GM13977 (cell line): ENCODE results near the gene SMARCC1.
"Not testable (repeated sequence)": the region's sequence is repeated elsewhere in the genome, so short reads cannot be mapped to it uniquely, and the experiment has no call there.

Source experiments
- DNase-seq: peaks from one replicate; pipeline ENCODE4 v3.0.0; 2012; ENCODE audit warnings: low spot score
- in situ Hi-C: fragments of 300-500 bp; cut with MboI; formaldehyde crosslinking; loops from one replicate; pipeline ENCODE4 v1.12.0; 2022; ENCODE audit warnings: low sequenced_read_pairs, low pct_unique_long_range_greater_than_20kb, mixed read lengths, inconsistent platforms; ENCODE audit not compliant: unreplicated experiment
- TF ChIP-seq, protein P1 (sequence below): IDR thresholded peaks from 2 replicates; pipeline ENCODE4 v1.5.1; 2012; ENCODE audit warnings: mild to moderate bottlenecking, control low read depth; ENCODE audit not compliant: insufficient read depth; ENCODE audit errors: extremely low read depth, missing control alignments

Gene SMARCC1

DNA sequence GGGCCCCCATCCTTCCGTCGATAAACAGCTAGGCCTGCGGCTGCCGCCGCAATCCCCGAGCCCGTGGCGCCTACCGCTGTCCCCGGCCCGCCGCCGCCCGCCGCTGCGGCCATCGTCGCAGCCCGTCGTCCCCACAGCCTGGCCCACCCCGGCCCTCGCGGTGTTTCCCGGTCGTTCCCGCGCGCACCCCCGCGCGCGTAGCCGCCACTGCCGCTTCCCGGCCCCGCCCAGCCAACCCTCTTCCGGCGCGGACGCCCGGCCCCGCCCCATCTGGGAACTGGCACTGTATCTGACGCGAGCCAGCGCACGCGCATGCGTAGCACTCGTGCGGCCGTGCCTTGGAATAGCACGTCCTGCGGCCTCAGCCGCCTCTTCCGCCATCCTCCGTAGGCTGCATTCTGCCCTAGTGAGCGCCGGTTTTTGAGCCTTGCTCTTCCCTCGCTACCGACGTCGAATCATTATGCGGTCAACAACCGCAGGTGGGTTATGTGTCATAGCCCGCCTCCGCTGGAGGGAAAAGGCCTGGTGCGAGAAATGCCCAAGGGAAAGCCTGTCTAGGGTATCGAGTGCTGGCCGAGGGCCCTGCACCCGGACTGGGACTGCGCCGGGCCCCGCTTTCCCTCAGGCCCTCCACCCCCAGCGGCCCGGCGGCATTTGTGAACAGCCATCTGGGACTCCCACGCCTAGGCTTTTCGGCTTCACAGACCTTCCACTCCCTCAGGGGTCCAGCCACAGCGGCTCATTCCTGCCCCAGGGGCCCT lies at the start of gene SMARCC1:
Gene SMARCC1, minus strand, starts transcription at position 209 of the 761 bp plus-strand sequence. Its CDS starts 96 bp downstream, at position 113.
- in situ Hi-C loops: loop anchor here (25.0 kb wide), 1 partner anchor 370 kb away; no protein-coding TSS in a partner anchor
- TF ChIP-seq, protein P1, sequence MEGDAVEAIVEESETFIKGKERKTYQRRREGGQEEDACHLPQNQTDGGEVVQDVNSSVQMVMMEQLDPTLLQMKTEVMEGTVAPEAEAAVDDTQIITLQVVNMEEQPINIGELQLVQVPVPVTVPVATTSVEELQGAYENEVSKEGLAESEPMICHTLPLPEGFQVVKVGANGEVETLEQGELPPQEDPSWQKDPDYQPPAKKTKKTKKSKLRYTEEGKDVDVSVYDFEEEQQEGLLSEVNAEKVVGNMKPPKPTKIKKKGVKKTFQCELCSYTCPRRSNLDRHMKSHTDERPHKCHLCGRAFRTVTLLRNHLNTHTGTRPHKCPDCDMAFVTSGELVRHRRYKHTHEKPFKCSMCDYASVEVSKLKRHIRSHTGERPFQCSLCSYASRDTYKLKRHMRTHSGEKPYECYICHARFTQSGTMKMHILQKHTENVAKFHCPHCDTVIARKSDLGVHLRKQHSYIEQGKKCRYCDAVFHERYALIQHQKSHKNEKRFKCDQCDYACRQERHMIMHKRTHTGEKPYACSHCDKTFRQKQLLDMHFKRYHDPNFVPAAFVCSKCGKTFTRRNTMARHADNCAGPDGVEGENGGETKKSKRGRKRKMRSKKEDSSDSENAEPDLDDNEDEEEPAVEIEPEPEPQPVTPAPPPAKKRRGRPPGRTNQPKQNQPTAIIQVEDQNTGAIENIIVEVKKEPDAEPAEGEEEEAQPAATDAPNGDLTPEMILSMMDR: no peak
- peak; percentile 97 for DNase-seq

DNA sequence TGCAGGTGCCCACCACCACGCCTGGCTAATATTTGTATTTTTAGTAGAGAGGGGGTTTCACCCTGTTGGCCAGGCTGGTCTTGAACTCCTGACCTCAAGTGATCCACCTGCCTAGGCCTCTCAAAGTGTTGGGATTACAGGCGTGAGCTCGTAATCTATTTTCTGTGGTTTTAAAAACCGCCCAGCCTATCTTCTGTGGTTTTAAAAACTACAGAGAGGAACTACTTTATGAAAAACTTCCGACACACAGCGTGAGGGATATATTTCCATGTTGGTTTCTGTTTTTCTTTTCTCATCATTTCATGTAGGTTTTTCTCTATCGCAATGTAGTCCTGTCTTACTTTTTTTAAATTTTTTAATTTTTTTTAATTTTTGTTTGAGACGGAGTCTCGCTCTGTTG lies 47.8 kb upstream of the SMARCC1 start:
- DNase-seq, in situ Hi-C loops: not testable (repeated sequence)

DNA sequence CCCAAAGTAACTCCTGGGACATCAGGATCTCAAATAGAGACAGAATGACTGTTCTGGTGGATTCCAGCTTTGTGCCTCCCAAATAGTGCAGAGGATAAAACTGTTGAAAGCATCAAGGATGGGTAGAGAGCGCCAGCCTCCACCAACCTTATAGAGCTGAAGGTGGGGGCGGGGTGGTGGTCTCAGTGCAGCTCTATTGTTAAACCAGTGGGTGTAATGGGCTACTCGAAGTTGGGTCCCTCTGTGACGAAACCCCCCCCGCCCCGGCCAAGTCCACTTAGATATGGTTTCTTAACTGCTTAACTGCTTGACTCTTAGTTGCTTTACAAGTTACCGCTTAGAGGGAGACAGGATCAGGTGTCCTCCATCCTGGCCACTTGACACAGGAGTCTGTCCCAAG lies 43.9 kb upstream of the SMARCC1 start:
- TF ChIP-seq, protein P1: no peak
- in situ Hi-C loops: no loop called here
- DNase-seq: no peak

DNA sequence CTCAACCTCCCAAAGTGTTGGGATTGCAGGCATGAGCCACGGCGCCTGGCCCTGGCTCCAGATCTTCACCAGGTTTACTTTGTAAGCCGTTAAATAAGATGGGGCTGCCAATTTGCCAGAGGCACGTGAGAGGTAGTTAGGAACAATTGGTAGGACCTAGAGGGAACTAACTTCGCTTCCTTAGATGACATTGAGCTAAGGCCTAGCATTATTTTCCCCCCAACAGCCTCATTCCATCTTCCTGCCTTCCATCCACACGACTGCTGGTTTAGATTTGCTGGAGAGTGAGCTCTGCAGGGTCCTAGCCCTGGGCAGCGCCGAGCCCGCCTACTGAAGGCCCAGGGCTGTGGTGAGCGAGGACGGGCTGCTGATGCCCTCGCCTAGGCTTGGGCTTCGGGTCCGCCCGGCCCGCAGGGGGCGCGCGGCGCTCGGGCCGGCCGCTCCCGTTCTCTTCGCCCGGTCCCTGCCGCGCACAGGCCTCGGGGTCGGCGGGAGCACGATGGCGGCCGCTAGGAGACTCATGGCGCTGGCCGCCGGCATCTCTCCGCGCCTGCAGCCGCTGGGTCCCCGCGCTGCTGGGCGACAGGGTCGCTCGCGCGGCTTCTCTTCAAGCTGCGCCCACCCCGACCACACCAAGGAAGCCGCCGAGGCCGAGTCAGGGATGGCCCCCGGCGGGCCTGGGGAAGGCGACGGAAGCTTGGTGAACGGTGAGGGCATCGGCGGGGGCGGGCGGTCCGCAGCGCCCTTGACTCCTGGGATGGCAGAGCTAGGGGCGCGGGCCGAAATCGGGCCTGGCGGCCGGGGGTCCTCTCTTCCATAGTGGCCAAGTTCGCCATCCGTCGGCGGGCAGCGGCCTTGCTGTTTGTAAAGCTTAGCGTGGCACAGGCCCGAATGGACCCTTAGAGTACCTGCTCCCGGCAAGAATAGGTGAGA lies 43.1 kb upstream of the SMARCC1 start:
- in situ Hi-C loops: no loop called here

DNA sequence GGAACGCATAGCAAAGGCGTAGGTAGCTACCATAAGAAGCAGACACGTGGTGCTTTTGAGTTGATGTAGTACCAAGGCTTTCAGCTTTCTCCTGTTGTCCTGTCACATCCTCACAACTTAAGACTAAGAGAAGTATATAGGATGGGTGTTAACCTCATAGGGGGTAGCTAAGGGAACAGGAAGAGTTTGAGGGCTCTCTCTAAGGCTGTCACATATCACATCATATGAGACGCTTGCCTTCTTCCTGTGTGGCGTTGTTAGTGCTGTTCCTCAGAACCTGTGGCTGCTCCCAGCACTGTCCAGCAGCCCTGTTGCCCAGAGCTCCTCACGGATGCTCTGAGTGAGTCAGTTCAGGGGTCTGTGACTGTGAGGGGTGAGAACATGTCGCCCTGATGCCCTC lies 35.9 kb upstream of the SMARCC1 start:
- TF ChIP-seq, protein P1: no peak
- peak; percentile 14 for DNase-seq
- in situ Hi-C loops: no loop called here

More for the DNA sequence above, 43.1 kb upstream of the SMARCC1 start:
- peak; percentile 96 for DNase-seq
- TF ChIP-seq, protein P1: peak; percentile 94

DNA sequence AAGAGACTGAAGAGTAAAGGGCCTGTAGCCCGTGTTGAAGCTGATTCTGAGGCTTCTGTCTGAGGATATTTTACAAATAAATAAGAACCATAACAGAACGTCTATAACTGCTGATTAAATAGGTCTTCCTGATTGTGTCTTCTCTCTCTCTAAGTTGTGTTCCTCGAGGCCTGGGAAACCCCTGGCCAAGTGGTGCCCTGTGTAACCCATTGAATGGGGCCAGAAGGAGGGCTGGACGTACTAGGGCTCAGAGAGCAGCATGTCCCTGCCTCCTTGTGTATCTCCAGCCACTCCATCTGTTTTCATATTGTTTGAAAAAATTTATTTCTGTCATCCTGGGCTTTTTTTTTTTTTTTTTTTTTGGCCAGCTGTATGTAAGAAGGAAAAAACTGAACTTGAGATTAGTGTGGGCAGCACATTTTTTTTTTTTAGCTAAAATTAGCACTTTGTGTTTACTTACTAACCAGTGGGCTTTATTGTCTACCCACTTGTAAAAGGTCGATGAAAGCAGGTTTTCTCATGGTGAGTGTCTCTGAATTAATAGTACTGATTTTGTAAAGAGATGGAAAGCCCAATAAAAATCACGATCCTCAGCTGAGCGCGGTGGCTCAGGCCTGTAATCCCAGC lies 32.0 kb upstream of the SMARCC1 start:
- TF ChIP-seq, protein P1: no peak
- DNase-seq: peak; percentile 20
- in situ Hi-C loops: no loop called here
